ENCODE results near the gene MANSC1. TPM values are rescaled to one million over a fixed set of nuclear protein-coding genes. Genes with fewer than 3 reads are reported as not detected.
"Not testable (repeated sequence)": the region's sequence is repeated elsewhere in the genome, so short reads cannot be mapped to it uniquely, and the experiment has no call there.

The MANSC1 gene
- total RNA-seq, 3 donors from 2014 or later (not counting 1 experiment from before 2014, with no cell fraction given): 0.05 to 0.63 (median 0.25) TPM

DNA sequence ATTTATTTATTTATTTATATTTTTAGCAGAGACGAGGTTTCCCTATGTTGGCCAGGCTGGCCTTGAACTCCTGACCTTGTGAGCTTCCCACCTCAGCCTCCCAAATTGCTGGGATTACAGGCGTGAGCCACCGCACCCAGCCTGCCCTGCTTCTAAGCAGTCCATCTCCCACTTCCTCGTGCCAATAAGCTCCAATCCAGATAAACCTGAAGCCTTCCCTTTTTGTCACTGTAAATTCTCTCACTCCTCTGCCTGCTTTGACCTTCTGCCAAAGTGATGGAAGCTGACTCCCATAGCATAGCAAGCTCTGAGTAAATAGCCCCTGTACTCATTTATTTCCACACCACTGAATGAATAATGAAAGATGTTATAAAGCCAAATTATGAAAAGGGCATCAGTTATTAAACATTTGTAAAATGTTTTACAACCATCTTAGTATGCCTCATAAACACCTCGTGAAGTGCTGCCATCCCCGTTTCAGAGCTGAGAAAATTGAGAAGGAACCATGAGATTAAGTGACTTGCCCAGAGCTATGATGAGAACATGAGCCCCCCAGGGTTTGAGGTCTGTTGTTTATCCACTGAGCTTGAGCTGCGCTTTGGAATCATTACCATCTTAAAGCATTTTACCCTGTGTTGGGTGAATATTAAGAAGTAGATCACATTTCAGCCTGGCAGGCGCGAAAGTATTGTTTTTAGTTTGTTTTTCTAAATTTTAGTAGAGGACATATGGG is 30.4 kb downstream of the MANSC1 start:
- no peaks in the 10 kb centered on the region for H3K4me1 Mint-ChIP-seq
- 88% methylated on average over 7 of the region's 9 CpGs for WGBS (ENCODE audit: insufficient coverage)
- H3K9me3 ChIP-seq (ENCODE audit: control insufficient read depth, insufficient read depth, low read length): no peaks in the 10 kb centered on the region
- no peak overlapping the region for H3K4me3 Mint-ChIP-seq
- H3K27me3 Mint-ChIP-seq (ENCODE audit: low read depth in 2 of 2): peaks cover 10 to 30% of the 10 kb centered on the region in 2 donors
- ATAC-seq (no peak), DNase-seq (no peak)
- H3K27ac ChIP-seq (ENCODE audit: low read length): no peak overlapping the region
- H3K4me1 ChIP-seq (ENCODE audit: control insufficient read depth, insufficient read depth, low read length): no peaks in the 10 kb centered on the region
- intact Hi-C loops (cut with micrococcal nuclease): no loop called here
- H3K4me3 ChIP-seq (ENCODE audit: low read length): no peak overlapping the region
- H3K9me3 Mint-ChIP-seq: no peaks in the 10 kb centered on the region
- no peaks in the 10 kb centered on the region for H3K36me3 Mint-ChIP-seq
- TF ChIP-seq, protein P1, sequence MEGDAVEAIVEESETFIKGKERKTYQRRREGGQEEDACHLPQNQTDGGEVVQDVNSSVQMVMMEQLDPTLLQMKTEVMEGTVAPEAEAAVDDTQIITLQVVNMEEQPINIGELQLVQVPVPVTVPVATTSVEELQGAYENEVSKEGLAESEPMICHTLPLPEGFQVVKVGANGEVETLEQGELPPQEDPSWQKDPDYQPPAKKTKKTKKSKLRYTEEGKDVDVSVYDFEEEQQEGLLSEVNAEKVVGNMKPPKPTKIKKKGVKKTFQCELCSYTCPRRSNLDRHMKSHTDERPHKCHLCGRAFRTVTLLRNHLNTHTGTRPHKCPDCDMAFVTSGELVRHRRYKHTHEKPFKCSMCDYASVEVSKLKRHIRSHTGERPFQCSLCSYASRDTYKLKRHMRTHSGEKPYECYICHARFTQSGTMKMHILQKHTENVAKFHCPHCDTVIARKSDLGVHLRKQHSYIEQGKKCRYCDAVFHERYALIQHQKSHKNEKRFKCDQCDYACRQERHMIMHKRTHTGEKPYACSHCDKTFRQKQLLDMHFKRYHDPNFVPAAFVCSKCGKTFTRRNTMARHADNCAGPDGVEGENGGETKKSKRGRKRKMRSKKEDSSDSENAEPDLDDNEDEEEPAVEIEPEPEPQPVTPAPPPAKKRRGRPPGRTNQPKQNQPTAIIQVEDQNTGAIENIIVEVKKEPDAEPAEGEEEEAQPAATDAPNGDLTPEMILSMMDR (IDR thresholded peaks at IDR 0.05): no peak
- H3K27ac Mint-ChIP-seq: no peak overlapping the region
- no peaks in the 10 kb centered on the region for H3K36me3 ChIP-seq (ENCODE audit: control insufficient read depth, insufficient read depth, low read length)
- no peaks in the 10 kb centered on the region for H3K27me3 ChIP-seq (ENCODE audit: control insufficient read depth, insufficient read depth, low read length)

- no peaks in the 10 kb centered on the region for H3K9me3 Mint-ChIP-seq
- H3K27me3 Mint-ChIP-seq (ENCODE audit: low read depth in 2 of 2): peaks cover 5 to 8% of the 10 kb centered on the region in 2 donors
- no peaks in the 10 kb centered on the region for H3K4me1 Mint-ChIP-seq
- no peaks in the 10 kb centered on the region for H3K9me3 ChIP-seq (ENCODE audit: control insufficient read depth, insufficient read depth, low read length)
- ATAC-seq (no peak), DNase-seq (no peak)
- H3K27me3 ChIP-seq (ENCODE audit: control insufficient read depth, insufficient read depth, low read length): no peaks in the 10 kb centered on the region
- H3K27ac ChIP-seq (ENCODE audit: low read length): no peak overlapping the region
- no peaks in the 10 kb centered on the region for H3K36me3 ChIP-seq (ENCODE audit: control insufficient read depth, insufficient read depth, low read length)
- no peak overlapping the region for H3K4me3 ChIP-seq (ENCODE audit: low read length)
- intact Hi-C loops (cut with micrococcal nuclease): no loop called here
- H3K4me3 Mint-ChIP-seq: no peak overlapping the region
- H3K4me1 ChIP-seq (ENCODE audit: control insufficient read depth, insufficient read depth, low read length): no peaks in the 10 kb centered on the region
- no peak overlapping the region for H3K27ac Mint-ChIP-seq
- TF ChIP-seq, protein P1 (IDR thresholded peaks at IDR 0.05): no peak
- H3K36me3 Mint-ChIP-seq: no peaks in the 10 kb centered on the region
Observed at GRCh38 chr12:12315838-12316237, 34.2 kb downstream of the MANSC1 start.

DNA sequence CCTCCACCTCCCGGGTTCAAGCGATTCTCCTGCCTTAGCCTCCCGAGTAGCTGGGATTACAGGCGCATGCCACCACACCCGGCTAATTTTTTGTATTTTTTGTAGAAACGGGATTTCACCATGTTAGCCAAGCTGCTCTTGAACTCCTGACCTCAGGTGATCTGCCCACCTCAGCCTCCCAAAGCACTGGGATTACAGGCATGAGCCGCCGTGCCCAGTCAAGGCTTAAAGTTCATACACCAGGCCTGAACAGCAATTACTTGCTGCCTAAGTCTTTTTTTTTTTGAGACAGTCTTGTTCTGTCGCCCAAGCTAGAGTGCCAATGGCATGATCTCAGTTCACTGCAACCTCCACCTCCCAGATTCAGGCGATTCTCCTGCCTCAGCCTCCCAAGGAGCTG is 39.3 kb downstream of the MANSC1 start:
- H3K9me3 Mint-ChIP-seq; H3K27ac ChIP-seq (ENCODE audit: low read length); H3K9me3 ChIP-seq (ENCODE audit: control insufficient read depth, insufficient read depth, low read length); DNase-seq; H3K27me3 ChIP-seq (ENCODE audit: control insufficient read depth, insufficient read depth, low read length); H3K36me3 ChIP-seq (ENCODE audit: control insufficient read depth, insufficient read depth, low read length); H3K4me3 ChIP-seq (ENCODE audit: low read length); intact Hi-C loops (cut with micrococcal nuclease); ATAC-seq; H3K4me1 Mint-ChIP-seq; H3K36me3 Mint-ChIP-seq; H3K4me3 Mint-ChIP-seq; H3K27me3 Mint-ChIP-seq (ENCODE audit: low read depth in 2 of 2); H3K4me1 ChIP-seq (ENCODE audit: control insufficient read depth, insufficient read depth, low read length); H3K27ac Mint-ChIP-seq: not testable (repeated sequence)
- 92% methylated on average over 9 of the region's 10 CpGs for WGBS (ENCODE audit: insufficient coverage)

GRCh38 chr12:12305568-12306300 is 44.3 kb downstream of the MANSC1 start:
- H3K27me3 Mint-ChIP-seq (ENCODE audit: low read depth in 2 of 2): peaks cover 0 to 6% of the 10 kb centered on the region in 2 donors
- no peak overlapping the region for H3K4me3 Mint-ChIP-seq
- Histone ChIP-seq H3K27ac (ENCODE audit: low read length) (no peak overlapping the region), H3K4me1 (ENCODE audit: control insufficient read depth, insufficient read depth, low read length) (no peaks in the 10 kb centered on the region), H3K27me3 (ENCODE audit: control insufficient read depth, insufficient read depth, low read length) (peaks cover 2% of the 10 kb centered on the region), H3K9me3 (ENCODE audit: control insufficient read depth, insufficient read depth, low read length) (no peaks in the 10 kb centered on the region), H3K36me3 (ENCODE audit: control insufficient read depth, insufficient read depth, low read length) (no peaks in the 10 kb centered on the region), H3K4me3 (ENCODE audit: low read length) (no peak overlapping the region)
- TF ChIP-seq, protein P1 (IDR thresholded peaks at IDR 0.05): no peak
- no peak overlapping the region for H3K27ac Mint-ChIP-seq
- intact Hi-C loops (cut with micrococcal nuclease): no loop called here
- H3K36me3 Mint-ChIP-seq: no peaks in the 10 kb centered on the region
- 72% methylated on average over 7 of the region's 7 CpGs for WGBS (ENCODE audit: insufficient coverage)
- DNase-seq: no peak
- H3K9me3 Mint-ChIP-seq: no peaks in the 10 kb centered on the region
- no peaks in the 10 kb centered on the region for H3K4me1 Mint-ChIP-seq
- ATAC-seq: no peak

Measured in natural killer cell (primary cell).